Activated CD8-positive, alpha-beta memory T cell treated with anti-CD3 and anti-CD28 coated beads, Interleukin-2, amount 50 U/mL, for 1 hour (primary cell): ENCODE data around the gene IFNL1.
"Not testable (repeated sequence)": the region's sequence is repeated elsewhere in the genome, so short reads cannot be mapped to it uniquely, and the experiment has no call there.

Experiments
- DNase-seq: peaks from one replicate; pipeline ENCODE4 v3.0.0-alpha.2; 2020; ENCODE audit errors: extremely low read depth

The IFNL1 gene

GRCh38 chr19:39332293-39332692 is 36.1 kb downstream of the IFNL1 start:
- no peak for DNase-seq

- not testable (repeated sequence) for DNase-seq
Measured at GRCh38 chr19:39332738-39333137, 36.5 kb downstream of the IFNL1 start.

- DNase-seq, result no peak
Measured at GRCh38 chr19:39333507-39333906, 37.3 kb downstream of the IFNL1 start.

GRCh38 chr19:39334444-39334976 is 38.3 kb downstream of the IFNL1 start:
- no peak for DNase-seq

GRCh38 chr19:39335168-39335548 is 39.0 kb downstream of the IFNL1 start:
- no peak for DNase-seq

- DNase-seq, result no peak
Measured at GRCh38 chr19:39336483-39336882, 40.3 kb downstream of the IFNL1 start.

- no peak for DNase-seq
Measured at GRCh38 chr19:39339674-39340073, 43.5 kb downstream of the IFNL1 start.

- not testable (repeated sequence) for DNase-seq
Measured at GRCh38 chr19:39340156-39340555, 43.9 kb downstream of the IFNL1 start.

- no peak for DNase-seq
Measured at GRCh38 chr19:39341129-39341718, 45.0 kb downstream of the IFNL1 start.

- DNase-seq, result peak; percentile 99
Measured at GRCh38 chr19:39341719-39342604, 45.8 kb downstream of the IFNL1 start, which contains the start of gene SAMD4B. Gene SAMD4B, plus strand, starts transcription at chr19:39342421. Its CDS starts 14,473 bp downstream, at chr19:39356894.

GRCh38 chr19:39342647-39343305 is 46.6 kb downstream of the IFNL1 start:
- DNase-seq, result no peak

- no peak for DNase-seq
Measured at GRCh38 chr19:39345956-39346355, 49.7 kb downstream of the IFNL1 start.

- DNase-seq, result no peak
Measured at GRCh38 chr19:39347332-39348164, 51.3 kb downstream of the IFNL1 start.
